K562 (cell line): ENCODE measurements around the gene KRT8. TPM values are rescaled to one million over a fixed set of nuclear protein-coding genes. Genes with fewer than 3 reads are reported as not detected.

Experiments
- ATAC-seq: fragments of 200-7000 bp; cut with Tn5 transposase; 3 replicates; pipeline ENCODE4 v1.9.1; 2020; ENCODE audit warnings: moderate library complexity
- BruUV-seq: library from RNA; stranded (reverse); fragments of 400-500 nt; replicated peaks from 2 replicates; lab custom pipeline; 2021; lab: Mats Ljungman, UMichigan
- CTCF ChIA-PET: fragments of 300-600 bp; formaldehyde crosslinking; extraction: SDS; loops from one replicate; lab custom pipeline; 2021; ENCODE audit warnings: low intra/inter-chr PET ratio; lab: Yijun Ruan, JAX
- POLR2A ChIA-PET: fragments of 300-600, 350-650 bp; sonication (Branson Sonifier 250); formaldehyde crosslinking; extraction: SDS; loops from one replicate; lab custom pipeline; 2021; ENCODE audit warnings: antibody characterized with exemption, inconsistent platforms; lab: Yijun Ruan, JAX
- DNase-seq, 4 experiments: peaks; one replicate each; pipeline versions ENCODE4 v3.0.0 to v3.0.0-alpha.2; 2011 to 2018; ENCODE audit warnings: low spot score in 3 of 4, mixed read lengths in 3 of 4; ENCODE audit errors: extremely low read depth in 1 of 4
- FAIRE-seq: peaks from 2 replicates; lab custom pipeline; 2011; peaks lifted over from hg19 to GRCh38; lab: Jason Lieb, UNC
- H2AFZ ChIP-seq: 2 replicates; pipeline ENCODE4 v1.6.0; 2011; ENCODE audit warnings: low read depth, low read length, control low read depth, inconsistent platforms
- H3K27ac ChIP-seq: fragments of 200-600 bp; 3 replicates; pipeline ENCODE4 v1.8.0; 2011; ENCODE audit warnings: low read depth, mild to moderate bottlenecking, control low read depth, inconsistent platforms, low read length, moderate library complexity, mixed read lengths; ENCODE audit errors: extremely low read depth
- H3K27me3 ChIP-seq, 2 experiments: fragments of 300-600 bp in 1 of 2; 2 replicates in 1 of 2; 3 replicates in 1 of 2; pipeline versions ENCODE4 v1.6.0 to v1.8.0; 2011; ENCODE audit warnings: inconsistent platforms in 2 of 2, low read length in 2 of 2, mild to moderate bottlenecking in 1 of 2, mixed read lengths in 1 of 2, moderate library complexity in 1 of 2; ENCODE audit not compliant: control insufficient read depth in 2 of 2, insufficient read depth in 2 of 2
- H3K36me3 ChIP-seq: fragments of 300-600 bp; 3 replicates; pipeline ENCODE4 v1.8.0; 2011; ENCODE audit warnings: mild to moderate bottlenecking, low read length, inconsistent platforms; ENCODE audit not compliant: control insufficient read depth, insufficient read depth
- H3K4me1 ChIP-seq, 2 experiments: fragments of 200-600 bp in 1 of 2; replicated peaks in 1 of 2; 2 replicates in 1 of 2; 3 replicates in 1 of 2; pipeline versions ENCODE4 v1.5.1 to v1.8.0; 2011; ENCODE audit warnings: inconsistent platforms in 2 of 2, low read length in 2 of 2, mild to moderate bottlenecking in 1 of 2, mixed read lengths in 1 of 2, moderate library complexity in 1 of 2; ENCODE audit not compliant: control insufficient read depth in 2 of 2, insufficient read depth in 2 of 2
- H3K4me2 ChIP-seq: 2 replicates; pipeline ENCODE4 v1.6.1; 2011; ENCODE audit warnings: low read length, control low read depth, inconsistent platforms, mixed read lengths; ENCODE audit not compliant: insufficient read depth
- H3K4me3 ChIP-seq: fragments of 200-600 bp; sonication (generic), shearing (Covaris generic); 2 replicates; pipeline ENCODE4 v1.5.1; 2016; ENCODE audit warnings: control low read depth, inconsistent platforms
- H3K79me2 ChIP-seq: fragments of 200-600 bp; 3 replicates; pipeline ENCODE4 v1.8.0; 2011; ENCODE audit warnings: low read length, inconsistent platforms; ENCODE audit not compliant: control insufficient read depth, insufficient read depth
- H3K9ac ChIP-seq, 2 experiments: 2 replicates each; pipeline versions ENCODE4 v1.6.0 to v1.6.1; 2011; ENCODE audit warnings: low read depth in 2 of 2, low read length in 2 of 2, control low read depth in 1 of 2, inconsistent platforms in 1 of 2, mild to moderate bottlenecking in 1 of 2, mixed read lengths in 1 of 2; ENCODE audit not compliant: insufficient read depth in 1 of 2
- H3K9me1 ChIP-seq: one replicate; pipeline ENCODE4 v1.6.0; 2011; ENCODE audit warnings: inconsistent platforms, mild to moderate bottlenecking, low read length, moderate library complexity; ENCODE audit not compliant: control insufficient read depth, insufficient read depth
- H3K9me3 ChIP-seq: replicated peaks from 2 replicates; pipeline ENCODE4 v1.5.1; 2011; ENCODE audit warnings: low read depth, low read length, inconsistent platforms; ENCODE audit not compliant: control insufficient read depth, insufficient read depth
- H4K20me1 ChIP-seq: replicated peaks from 2 replicates; pipeline ENCODE4 v1.6.1; 2011; ENCODE audit warnings: low read length, inconsistent platforms, mixed read lengths; ENCODE audit not compliant: control insufficient read depth, insufficient read depth
- CBFA2T2 ChIP-seq: fragments of 450-650 bp; conservative IDR thresholded peaks from 2 replicates; pipeline ENCODE4 v1.6.1; 2017; ENCODE audit warnings: mild to moderate bottlenecking
- FOSL1 ChIP-seq: fragments of 200-800 bp; sonication (Bioruptor generic); conservative IDR thresholded peaks from 2 replicates; pipeline ENCODE4 v1.6.1; 2016; ENCODE audit warnings: missing genetic modification characterization, missing compliant biosample characterization
- HDAC2 ChIP-seq: fragments of 450-650 bp; IDR thresholded peaks from 2 replicates; pipeline ENCODE4 v1.6.1; 2016; ENCODE audit warnings: mild to moderate bottlenecking
- KDM5B ChIP-seq: fragments of 200-600 bp; sonication (generic); IDR thresholded peaks from 2 replicates; pipeline ENCODE4 v1.6.1; 2012; ENCODE audit warnings: low read depth, mild to moderate bottlenecking, moderate library complexity, low read length, control low read depth, inconsistent platforms; ENCODE audit not compliant: insufficient replicate concordance
- MAFG ChIP-seq: fragments of 450-650 bp; conservative IDR thresholded peaks from 2 replicates; pipeline ENCODE4 v1.6.1; 2016; ENCODE audit warnings: missing genetic modification characterization, missing compliant biosample characterization
- MLLT1 ChIP-seq, 2 experiments: fragments of 450-650 bp; IDR thresholded peaks; 2 replicates each; pipeline ENCODE4 v1.6.1; 2016
- MYC ChIP-seq, 2 experiments: fragments of 250-450 bp in 1 of 2; sonication (Bioruptor Pico) in 1 of 2; IDR thresholded peaks; 2 replicates each; pipeline versions ENCODE4 v1.5.1 to v1.6.1; 2012 to 2021; ENCODE audit warnings: low read depth in 2 of 2, borderline replicate concordance in 1 of 2, improper control_type of control experiment in 1 of 2, low read length in 1 of 2, mild to moderate bottlenecking in 1 of 2, moderate library complexity in 1 of 2
- ZNF174 ChIP-seq: fragments of 250-450 bp; sonication (Bioruptor Pico); IDR thresholded peaks from 2 replicates; pipeline ENCODE4 v1.4.0; 2020; ENCODE audit warnings: mild to moderate bottlenecking
- WGBS: fragments of 100-300 bp; shearing (Covaris generic); methylation state at CpG from one replicate; pipeline ENCODE4 v1.1.6; 2016; ENCODE audit warnings: low coverage, mixed read lengths; ENCODE audit not compliant: insufficient coverage; ENCODE audit errors: missing lambda C conversion rate; 5-methylcytosine and 5-hydroxymethylcytosine counted together
- in situ Hi-C: fragments of 300-500 bp; cut with MboI; formaldehyde crosslinking; loops from 4 replicates; pipeline ENCODE4 v1.15.0; 2018; ENCODE audit warnings: inconsistent platforms, mixed read lengths
- intact Hi-C: fragments of 100-400 bp; cut with micrococcal nuclease; formaldehyde crosslinking; loops from 2 replicates; pipeline ENCODE4 v1.14.2; 2022
- polyA plus RNA-seq, 8 experiments: library from polyadenylated mRNA; depleted of rRNA in 4 of 8; stranded (reverse) in 5 of 8; unstranded in 3 of 8; fragments of >200 nt; fragmentation: Nextera tagmentation in 2 of 8; fragmentation: Illumina TruSeq in 1 of 8; extraction: Ambion mirVana in 2 of 8; extraction: Trizol in 1 of 8; gene quantifications; 2 replicates each; pipeline versions ENCODE4 v1.2.1 to v1.2.3, GENCODE V29; 2011 to 2014; ENCODE audit warnings: inconsistent platforms in 1 of 8, missing spikeins in 1 of 8
- total RNA-seq, 7 experiments: library from RNA; depleted of rRNA in 6 of 7; stranded (reverse); fragments of >200 nt in 6 of 7; fragmentation: Illumina TruSeq in 2 of 7; extraction: Trizol in 2 of 7; gene quantifications; 2 replicates each; pipeline versions ENCODE4 v1.2.1 to v1.2.3, GENCODE V29; 2011 to 2021; ENCODE audit warnings: low replicate concordance in 1 of 7
- TF ChIP-seq, protein P1 (sequence below): fragments of 250-450 bp; sonication (Bioruptor Pico); IDR thresholded peaks from 2 replicates; pipeline ENCODE4 v1.8.0; 2022; ENCODE audit warnings: moderate library complexity, mild to moderate bottlenecking, inconsistent platforms

Gene KRT8
- total and polyA plus RNA-seq, 9 of the 15 experiments (the other 6 are each of a cell fraction or from before 2014, with no cell fraction given): 41.5 to 661 (median 260) TPM

DNA sequence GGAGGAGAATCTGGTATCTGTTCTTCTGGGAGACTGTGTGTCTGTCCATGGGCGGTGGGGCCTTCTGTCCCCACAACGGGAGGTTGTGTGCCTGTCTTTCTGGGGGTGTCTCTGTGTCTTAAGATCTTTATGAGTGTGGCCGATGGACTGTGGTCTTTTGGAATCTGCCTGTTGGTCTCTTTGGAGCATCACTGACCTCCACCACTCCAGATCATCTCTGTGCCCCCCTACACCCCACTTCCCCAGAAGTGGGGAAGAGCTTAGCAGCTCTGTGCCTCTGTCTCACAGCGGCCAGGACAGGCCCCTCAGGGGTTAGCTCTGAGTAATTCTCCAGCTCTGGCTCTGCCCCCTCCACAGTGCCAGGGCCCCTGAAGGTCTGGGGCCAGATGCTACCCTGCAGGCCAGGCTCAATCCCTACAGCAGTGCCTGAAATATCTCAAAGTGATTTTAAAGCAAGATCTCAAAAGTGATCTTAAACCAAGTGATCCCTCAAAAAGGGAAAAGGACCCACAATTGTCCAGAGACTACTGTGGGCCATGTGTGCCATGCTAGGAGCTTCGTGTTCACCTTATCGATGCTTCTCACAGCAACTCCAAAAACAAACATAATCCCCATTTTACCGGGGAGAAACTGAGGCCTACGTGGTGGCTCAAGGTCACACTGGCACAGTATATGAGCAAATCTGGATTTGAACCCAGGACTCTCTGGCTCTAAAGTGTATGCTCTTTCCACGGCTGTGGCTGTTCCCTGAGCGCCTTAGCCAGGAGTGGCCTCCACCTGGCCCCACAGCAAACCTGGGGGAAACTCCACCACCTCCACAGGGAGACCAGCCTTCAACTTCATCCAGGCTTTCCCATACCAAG, 30.1 kb downstream of the KRT8 start:
- H3K9me1 ChIP-seq: no peaks in the 10 kb centered on the region
- 31% methylated on average over 9 of the region's 10 CpGs for WGBS
- H3K4me1 ChIP-seq: peaks cover 46 to 62% of the 10 kb centered on the region in 2 experiments
- H2AFZ ChIP-seq: peak overlapping the region; percentile 94
- H3K27ac ChIP-seq: peak overlapping the region; percentile 94
- peak overlapping the region; percentile 27 for H3K4me3 ChIP-seq
- no peaks in the 10 kb centered on the region for H3K9me3 ChIP-seq
- CTCF ChIA-PET: interaction anchor here (0.7 kb wide), 1 partner anchor 297 kb away, joined by 3 read pairs; no protein-coding TSS in a partner anchor
- BruUV-seq: no TSS peak
- H3K79me2 ChIP-seq: no peaks in the 10 kb centered on the region
- H4K20me1 ChIP-seq: no peaks in the 10 kb centered on the region
- POLR2A ChIA-PET: interaction anchor here (0.7 to 2.3 kb wide), 7 partner anchors 9 to 300 kb away, joined by 3 to 8 read pairs (median 3); no protein-coding TSS in a partner anchor
- ATAC-seq (no peak), DNase-seq (no peak), FAIRE-seq (peak; percentile 29)
- intact Hi-C loops: loop anchor here (5.0 to 10.0 kb wide), 3 partner anchors 180 to 718 kb away; no protein-coding TSS in a partner anchor
- no peaks in the 10 kb centered on the region for H3K36me3 ChIP-seq
- in situ Hi-C loops: loop anchor here (5.0 kb wide), 1 partner anchor 493 kb away; no protein-coding TSS in a partner anchor
- peak overlapping the region; percentile 81 for H3K4me2 ChIP-seq
- no peaks in the 10 kb centered on the region for H3K27me3 ChIP-seq
- peak overlapping the region; percentile 77 to 85 for H3K9ac ChIP-seq
- TF ChIP-seq HDAC2 (peak; percentile 51), KDM5B (peak; percentile 39), FOSL1 (tag) (peak; percentile 85; the same call in 1 of the 2 replicates), ZNF174 (CRISPR knock-in tag) (no peak), CBFA2T2 (no peak), MLLT1 (IDR thresholded peaks at IDR 0.05) (peak; percentile 2 to 59; a peak in 1 of 4 replicates), MYC (IDR thresholded peaks at IDR 0.05; ENCODE audit: low read depth, low read length) (no peak; the same call in 1 of the 2 replicates), MYC (CRISPR knock-in tag; IDR thresholded peaks at IDR 0.05; ENCODE audit: borderline replicate concordance, low read depth) (0 out of 2 replicates have a peak, but pooled peaks have one; percentile 64), MAFG (tag) (0 out of 2 replicates have a peak, but pooled peaks have one; percentile 4)
- TF ChIP-seq, protein P1, sequence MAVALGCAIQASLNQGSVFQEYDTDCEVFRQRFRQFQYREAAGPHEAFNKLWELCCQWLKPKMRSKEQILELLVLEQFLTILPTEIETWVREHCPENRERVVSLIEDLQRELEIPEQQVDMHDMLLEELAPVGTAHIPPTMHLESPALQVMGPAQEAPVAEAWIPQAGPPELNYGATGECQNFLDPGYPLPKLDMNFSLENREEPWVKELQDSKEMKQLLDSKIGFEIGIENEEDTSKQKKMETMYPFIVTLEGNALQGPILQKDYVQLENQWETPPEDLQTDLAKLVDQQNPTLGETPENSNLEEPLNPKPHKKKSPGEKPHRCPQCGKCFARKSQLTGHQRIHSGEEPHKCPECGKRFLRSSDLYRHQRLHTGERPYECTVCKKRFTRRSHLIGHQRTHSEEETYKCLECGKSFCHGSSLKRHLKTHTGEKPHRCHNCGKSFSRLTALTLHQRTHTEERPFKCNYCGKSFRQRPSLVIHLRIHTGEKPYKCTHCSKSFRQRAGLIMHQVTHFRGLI (CRISPR knock-in tag): no peak
